Loucy (cell line): ENCODE data around the gene FOXA1.

Source experiments
- H2AFZ ChIP-seq: fragments of 200-600 bp; sonication (generic); 2 replicates; pipeline ENCODE4 v1.6.0; 2016; ENCODE audit warnings: antibody characterized with exemption, mild to moderate bottlenecking, low read length, moderate library complexity
- H3F3A ChIP-seq: fragments of 200-600 bp; 2 replicates; pipeline ENCODE4 v1.6.0; 2016; ENCODE audit warnings: antibody characterized with exemption, low read depth, mild to moderate bottlenecking
- H3K27me3 ChIP-seq: fragments of 200-600 bp; sonication (generic); 2 replicates; pipeline ENCODE4 v1.6.1; 2014; ENCODE audit warnings: low read length, mild to moderate bottlenecking; ENCODE audit not compliant: insufficient read depth, poor library complexity, severe bottlenecking
- H3K36me3 ChIP-seq: fragments of 200-600 bp; sonication (generic); 2 replicates; pipeline ENCODE4 v1.6.1; 2016; ENCODE audit warnings: low read length; ENCODE audit not compliant: insufficient read depth
- H3K4me1 ChIP-seq: fragments of 200-600 bp; sonication (generic); 2 replicates; pipeline ENCODE4 v1.5.1; 2014; ENCODE audit warnings: low read length, mild to moderate bottlenecking; ENCODE audit not compliant: insufficient read depth, poor library complexity, severe bottlenecking
- H3K4me2 ChIP-seq: fragments of 200-600 bp; sonication (generic); 2 replicates; pipeline ENCODE4 v1.6.0; 2014; ENCODE audit warnings: antibody characterized with exemption, low read length, low read depth, mild to moderate bottlenecking; ENCODE audit not compliant: poor library complexity, severe bottlenecking
- H3K4me3 ChIP-seq: fragments of 200-600 bp; sonication (generic); 2 replicates; pipeline ENCODE4 v1.5.1; 2014; ENCODE audit warnings: low read length, mild to moderate bottlenecking, mixed read lengths; ENCODE audit not compliant: poor library complexity, severe bottlenecking
- H3K79me2 ChIP-seq: fragments of 200-600 bp; sonication (generic); 2 replicates; pipeline ENCODE4 v1.6.1; 2014; ENCODE audit warnings: low read length; ENCODE audit not compliant: insufficient read depth
- H3K9ac ChIP-seq: fragments of 200-600 bp; sonication (generic); 2 replicates; pipeline ENCODE4 v1.6.0; 2014; ENCODE audit warnings: mild to moderate bottlenecking, low read depth, low read length, moderate library complexity; ENCODE audit not compliant: poor library complexity, severe bottlenecking
- H3K9me2 ChIP-seq: fragments of 200-600 bp; sonication (generic); replicated peaks from 2 replicates; pipeline ENCODE4 v1.6.1; 2016; ENCODE audit warnings: low read depth, low read length, mixed read lengths
- H3K9me3 ChIP-seq: fragments of 200-600 bp; sonication (generic); 2 replicates; pipeline ENCODE4 v1.6.1; 2014; ENCODE audit warnings: mild to moderate bottlenecking, antibody characterized with exemption, low read length, low read depth; ENCODE audit not compliant: insufficient read depth
- H4K20me1 ChIP-seq: fragments of 200-600 bp; sonication (generic); 2 replicates; pipeline ENCODE4 v1.6.0; 2014; ENCODE audit warnings: antibody characterized with exemption, low read length, mild to moderate bottlenecking; ENCODE audit not compliant: insufficient read depth, poor library complexity, severe bottlenecking
- CTCF ChIP-seq: fragments of 200-600 bp; sonication (generic); conservative IDR thresholded peaks from 2 replicates; pipeline ENCODE4 v1.5.1; 2014; ENCODE audit warnings: mild to moderate bottlenecking, antibody characterized with exemption, low read length
- EZH2phosphoT487 ChIP-seq: fragments of 200-600 bp; IDR thresholded peaks from 2 replicates; pipeline ENCODE4 v1.6.1; 2018; ENCODE audit warnings: antibody characterized with exemption, mild to moderate bottlenecking, moderate library complexity, borderline replicate concordance

FOXA1 gene

GRCh38 chr14:37546621-37547447 is 48.2 kb downstream of the FOXA1 start:
- no peak for TF ChIP-seq CTCF
- no peak for TF ChIP-seq EZH2phosphoT487
- H3K9ac ChIP-seq = no peak overlapping the region
- H3K4me3 ChIP-seq = no peak overlapping the region
- no peaks in the 10 kb centered on the region for H3K9me2 ChIP-seq
- no peaks in the 10 kb centered on the region for H4K20me1 ChIP-seq
- H3K9me3 ChIP-seq = no peaks in the 10 kb centered on the region
- no peaks in the 10 kb centered on the region for H3K4me1 ChIP-seq
- no peaks in the 10 kb centered on the region for H3F3A ChIP-seq
- no peak overlapping the region for H3K4me2 ChIP-seq
- no peaks in the 10 kb centered on the region for H3K79me2 ChIP-seq
- no peaks in the 10 kb centered on the region for H3K36me3 ChIP-seq
- no peaks in the 10 kb centered on the region for H3K27me3 ChIP-seq
- H2AFZ ChIP-seq = no peak overlapping the region

- no peaks in the 10 kb centered on the region for H3K79me2 ChIP-seq
- H3K27me3 ChIP-seq = no peaks in the 10 kb centered on the region
- no peaks in the 10 kb centered on the region for H3K9me3 ChIP-seq
- H3K36me3 ChIP-seq = no peaks in the 10 kb centered on the region
- H3K4me1 ChIP-seq = no peaks in the 10 kb centered on the region
- H4K20me1 ChIP-seq = no peaks in the 10 kb centered on the region
- H2AFZ ChIP-seq = no peak overlapping the region
- H3K4me3 ChIP-seq = no peak overlapping the region
- H3K9me2 ChIP-seq = no peaks in the 10 kb centered on the region
- no peaks in the 10 kb centered on the region for H3F3A ChIP-seq
- no peak overlapping the region for H3K4me2 ChIP-seq
- no peak overlapping the region for H3K9ac ChIP-seq
- TF ChIP-seq CTCF = no peak
- no peak for TF ChIP-seq EZH2phosphoT487
Observed at GRCh38 chr14:37545174-37545573, 49.9 kb downstream of the FOXA1 start.

- Histone ChIP-seq H3K4me3 (no peak overlapping the region), H3K9ac (no peak overlapping the region), H3K9me2 (no peaks in the 10 kb centered on the region), H3K9me3 (no peaks in the 10 kb centered on the region), H3K4me2 (no peak overlapping the region), H4K20me1 (no peaks in the 10 kb centered on the region), H3K79me2 (no peaks in the 10 kb centered on the region), H3K27me3 (no peaks in the 10 kb centered on the region), H2AFZ (no peak overlapping the region), H3F3A (no peaks in the 10 kb centered on the region), H3K4me1 (no peaks in the 10 kb centered on the region), H3K36me3 (no peaks in the 10 kb centered on the region)
- TF ChIP-seq EZH2phosphoT487 = no peak
- no peak for TF ChIP-seq CTCF
Observed at GRCh38 chr14:37544407-37544806, 50.6 kb downstream of the FOXA1 start.
